GM12878 (cell line): Measurements from ENCODE around the gene SIKE1. TPM values are rescaled to one million over a fixed set of nuclear protein-coding genes. Genes with fewer than 3 reads are reported as not detected.

Experiments used
- ATAC-seq: fragments of 200-7000 bp; cut with Tn5 transposase; 3 replicates; pipeline ENCODE4 v1.9.1; 2020; ENCODE audit warnings: mild to moderate bottlenecking, moderate library complexity
- Bru-seq: library from RNA; stranded (reverse); fragments of 400-500 nt; gene quantifications from one replicate; lab custom pipeline; 2021; lab: Mats Ljungman, UMichigan
- BruChase-seq, 2 experiments: library from RNA; stranded (reverse); fragments of 400-500 nt; gene quantifications; one replicate each; lab custom pipeline; 2021; lab: Mats Ljungman, UMichigan
- BruUV-seq: library from RNA; stranded (reverse); fragments of 400-500 nt; replicated peaks from 2 replicates; lab custom pipeline; 2021; lab: Mats Ljungman, UMichigan
- CTCF ChIA-PET: fragments of 300-600 bp; sonication (Branson Sonifier 250); formaldehyde crosslinking; extraction: SDS; loops from one replicate; lab custom pipeline; 2021; ENCODE audit warnings: inconsistent platforms; lab: Yijun Ruan, JAX
- POLR2A ChIA-PET: fragments of 350-600 bp; formaldehyde crosslinking; extraction: SDS; loops from one replicate; lab custom pipeline; 2021; ENCODE audit warnings: inconsistent platforms; lab: Charles Lee
- RAD21 ChIA-PET: fragments of 300-600 bp; sonication (Branson Sonifier 250); formaldehyde crosslinking; loops from one replicate; lab custom pipeline; 2023; ENCODE audit warnings: antibody characterized with exemption; ENCODE audit not compliant: unreplicated experiment; lab: Charles Lee
- SMC1A ChIA-PET: fragments of 300-600 bp; sonication (Branson Sonifier 250); formaldehyde crosslinking; loops from one replicate; lab custom pipeline; 2023; ENCODE audit not compliant: unreplicated experiment, uncharacterized antibody; lab: Charles Lee
- DNase-seq: peaks from one replicate; pipeline ENCODE4 v3.0.0-alpha.2; 2011; ENCODE audit warnings: low read depth, low spot score
- FAIRE-seq: peaks from 3 replicates; lab custom pipeline; 2011; peaks lifted over from hg19 to GRCh38; lab: Jason Lieb, UNC
- H2AFZ ChIP-seq: 2 replicates; pipeline ENCODE4 v1.6.0; 2011; ENCODE audit warnings: low read depth, low read length, control low read depth; ENCODE audit not compliant: control insufficient read depth
- H3K27ac ChIP-seq: 2 replicates; pipeline ENCODE4 v1.5.1; 2011; ENCODE audit warnings: control low read depth; ENCODE audit not compliant: control insufficient read depth, insufficient read depth
- H3K27me3 ChIP-seq, 2 experiments: replicated peaks in 1 of 2; 2 replicates each; pipeline versions ENCODE4 v1.6.0 to v1.6.1; 2011; ENCODE audit warnings: low read length in 1 of 2; ENCODE audit not compliant: control insufficient read depth in 2 of 2, insufficient read depth in 2 of 2
- H3K36me3 ChIP-seq, 2 experiments: 2 replicates each; pipeline ENCODE4 v1.5.1; 2011; ENCODE audit warnings: low read length in 1 of 2; ENCODE audit not compliant: control insufficient read depth in 2 of 2, insufficient read depth in 2 of 2
- H3K4me1 ChIP-seq: 2 replicates; pipeline ENCODE4 v1.6.1; 2011; ENCODE audit warnings: mild to moderate bottlenecking, low read length, moderate library complexity, mixed read lengths; ENCODE audit not compliant: control insufficient read depth, insufficient read depth
- H3K4me2 ChIP-seq: 2 replicates; pipeline ENCODE4 v1.6.0; 2011; ENCODE audit warnings: control low read depth; ENCODE audit not compliant: control insufficient read depth, insufficient read depth
- H3K4me3 ChIP-seq: fragments of 200-600 bp; sonication (generic); 2 replicates; pipeline ENCODE4 v1.5.1; 2016
- H3K79me2 ChIP-seq: 2 replicates; pipeline ENCODE4 v1.6.0; 2011; ENCODE audit warnings: low read length; ENCODE audit not compliant: control insufficient read depth, insufficient read depth
- H3K9ac ChIP-seq: 2 replicates; pipeline ENCODE4 v1.8.0; 2011; ENCODE audit warnings: low read length, control low read depth, mixed read lengths; ENCODE audit not compliant: control insufficient read depth, insufficient read depth
- H3K9me3 ChIP-seq: replicated peaks from 3 replicates; pipeline ENCODE4 v1.5.1; 2011; ENCODE audit warnings: mild to moderate bottlenecking, low read length; ENCODE audit not compliant: control insufficient read depth, insufficient read depth
- H4K20me1 ChIP-seq: 2 replicates; pipeline ENCODE4 v1.6.0; 2011; ENCODE audit not compliant: control insufficient read depth, insufficient read depth
- CBX5 ChIP-seq: sonication (generic); IDR thresholded peaks from 2 replicates; pipeline ENCODE4 v1.6.1; 2016; ENCODE audit warnings: low read depth, moderate library complexity, mild to moderate bottlenecking, inconsistent platforms
- CHD4 ChIP-seq: fragments of 200-600 bp; sonication (generic); IDR thresholded peaks from 2 replicates; pipeline ENCODE4 v1.6.1; 2016; ENCODE audit warnings: mild to moderate bottlenecking
- FOXM1 ChIP-seq: IDR thresholded peaks from 2 replicates; pipeline ENCODE4 v1.6.1; 2012; ENCODE audit warnings: low read depth, mild to moderate bottlenecking, inconsistent platforms, low read length, moderate library complexity
- GABPA ChIP-seq: IDR thresholded peaks from 2 replicates; pipeline ENCODE4 v1.6.1; 2014; ENCODE audit warnings: antibody characterized with exemption, low read depth, mild to moderate bottlenecking, inconsistent platforms
- IKZF1 ChIP-seq: fragments of 450-650 bp; conservative IDR thresholded peaks from 2 replicates; pipeline ENCODE4 v1.6.1; 2017; ENCODE audit warnings: antibody characterized with exemption, mild to moderate bottlenecking
- KDM1A ChIP-seq: fragments of 200-600 bp; sonication (generic); IDR thresholded peaks from 2 replicates; pipeline ENCODE4 v1.6.1; 2016; ENCODE audit warnings: borderline replicate concordance
- LARP7 ChIP-seq: fragments of 450-650 bp; IDR thresholded peaks from 2 replicates; pipeline ENCODE4 v1.6.1; 2017; ENCODE audit warnings: mild to moderate bottlenecking
- MAX ChIP-seq: IDR thresholded peaks from 2 replicates; pipeline ENCODE4 v1.6.1; 2012; ENCODE audit warnings: low read depth, low read length, improper control_type of control experiment
- NR2F1 ChIP-seq: fragments of 450-650 bp; conservative IDR thresholded peaks from 2 replicates; pipeline ENCODE4 v1.6.1; 2017; ENCODE audit warnings: mild to moderate bottlenecking
- PML ChIP-seq: IDR thresholded peaks from 2 replicates; pipeline ENCODE4 v1.6.1; 2012; ENCODE audit warnings: low read length, inconsistent platforms
- POLR2AphosphoS2 ChIP-seq: IDR thresholded peaks from 2 replicates; pipeline ENCODE4 v1.6.1; 2011; ENCODE audit warnings: low read depth, mild to moderate bottlenecking, low read length, improper control_type of control experiment, moderate library complexity
- PRDM15 ChIP-seq: fragments of 450-650 bp; formaldehyde crosslinking; IDR thresholded peaks from 2 replicates; pipeline ENCODE4 v1.4.0; 2020; ENCODE audit warnings: mild to moderate bottlenecking, moderate library complexity
- SPI1 ChIP-seq: IDR thresholded peaks from 2 replicates; pipeline ENCODE4 v1.6.1; 2011; ENCODE audit warnings: low read depth, mild to moderate bottlenecking, low read length, moderate library complexity, borderline replicate concordance; ENCODE audit not compliant: insufficient read depth
- ZNF207 ChIP-seq: fragments of 450-650 bp; IDR thresholded peaks from 2 replicates; pipeline ENCODE4 v1.6.1; 2014; ENCODE audit warnings: antibody characterized with exemption, mild to moderate bottlenecking, borderline replicate concordance
- WGBS: methylation state at CpG from one replicate; pipeline ENCODE4 v1.1.6; 2016; ENCODE audit warnings: low lambda C conversion rate; ENCODE audit not compliant: insufficient replicate concordance, insufficient coverage; ENCODE audit errors: missing lambda C conversion rate; 5-methylcytosine and 5-hydroxymethylcytosine counted together
- in situ Hi-C: fragments of 300-500 bp; cut with MboI; formaldehyde crosslinking; loops from 9 replicates; pipeline ENCODE4 v1.14.3; 2018; ENCODE audit warnings: mixed read lengths
- intact Hi-C: fragments of 100-400 bp; cut with micrococcal nuclease; formaldehyde crosslinking; loops from one replicate; pipeline ENCODE4 v1.14.2; 2022; ENCODE audit not compliant: unreplicated experiment
- long read RNA-seq, 2 experiments: library from polyadenylated mRNA; unstranded; transcript quantifications; one replicate each; pipeline ENCODE4 v2.0.0, GENCODE V29; 2019 to 2020
- polyA minus RNA-seq, 3 experiments: library from RNA; depleted of rRNA, polyadenylated mRNA; stranded (reverse); fragments of >200 nt; gene quantifications; 2 replicates each; pipeline ENCODE4 v1.2.3, GENCODE V29; 2011
- polyA plus RNA-seq, 11 experiments: library from polyadenylated mRNA; depleted of rRNA in 4 of 11; unstranded in 6 of 11; stranded (reverse) in 5 of 11; fragments of >200 nt; fragmentation: Nextera tagmentation in 4 of 11; fragmentation: Illumina TruSeq in 1 of 11; extraction: Ambion mirVana in 4 of 11; extraction: Trizol in 1 of 11; gene quantifications; 1 replicate in 1 of 11; 2 replicates in 10 of 11; pipeline versions ENCODE4 v1.2.1 to v1.2.3, GENCODE V29; 2011 to 2016; ENCODE audit warnings: inconsistent platforms in 2 of 11, missing spikeins in 2 of 11, low read depth in 1 of 11
- total RNA-seq, 4 experiments: library from RNA; depleted of rRNA in 3 of 4; stranded (reverse); fragments of >200 nt in 3 of 4; fragmentation: Illumina TruSeq in 1 of 4; extraction: Trizol in 1 of 4; gene quantifications; 2 replicates each; pipeline versions ENCODE4 v1.2.1 to v1.2.3, GENCODE V29; 2013 to 2021

Gene SIKE1
- total RNA-seq (2013; cell fraction: nucleolus; rRNA removed): 46.3 and 57.4 TPM in 2 replicates
- total RNA-seq (2014; rRNA removed) (67.0 and 71.3 TPM in 2 replicates), total RNA-seq (2014; rRNA removed; fragmentation: Illumina TruSeq; extraction: Trizol) (34.3 and 35.6 TPM in 2 replicates), total RNA-seq (2021) (43.3 and 45.1 TPM in 2 replicates), polyA plus RNA-seq (2011; rRNA removed) (47.7 and 78.7 TPM in 2 replicates), polyA plus RNA-seq (2014; fragmentation: Illumina TruSeq; extraction: Trizol) (23.3 and 27.7 TPM in 2 replicates), polyA plus RNA-seq (2014; fragmentation: Nextera tagmentation; extraction: Ambion mirVana) (10 to 100 TPM; 10.4 to 12.8 TPM), polyA plus RNA-seq (2014; rRNA removed) (51.6 and 55.3 TPM in 2 replicates), polyA plus RNA-seq (2016; fragmentation: Nextera tagmentation; extraction: Ambion mirVana) (10 to 100 TPM; 59.0 to 60.3 TPM), polyA minus RNA-seq (2011; rRNA and poly(A)+ RNA removed) (37.4 and 48.7 TPM in 2 replicates), Bru-seq, nascent RNA (percentile 91 among the genes with signal in this experiment), BruChase-seq, experiment 1, labeled RNA remaining after a 6-hour chase (percentile 96 among the genes with signal in this experiment), BruChase-seq, experiment 2, labeled RNA remaining after a 2-hour chase (percentile 96 among the genes with signal in this experiment)
- polyA plus RNA-seq (2011; ENCODE audit: low read depth): 24.4 TPM
- polyA plus RNA-seq (2011; cell fraction: cytosol; rRNA removed): 25.1 and 46.3 TPM in 2 replicates
- 30.5 and 31.1 TPM in 2 replicates for polyA plus RNA-seq (2011; cell fraction: nucleus; rRNA removed)
- polyA plus RNA-seq (2012): 36.9 and 42.6 TPM in 2 replicates
- 11.4 and 22.7 TPM in 2 replicates for polyA minus RNA-seq (2011; cell fraction: cytosol; rRNA and poly(A)+ RNA removed)
- 24.5 and 46.3 TPM in 2 replicates for polyA minus RNA-seq (2011; cell fraction: nucleus; rRNA and poly(A)+ RNA removed)
- long read RNA-seq, experiment 1, full-length matches to known transcripts: 23 of 25 reads
- long read RNA-seq, experiment 1, partial matches to known transcripts: 1 of 25 reads
- long read RNA-seq, experiment 1, other reads (novel, unspliced or antisense): 1 of 25 reads
- long read RNA-seq, experiment 2, full-length matches to known transcripts: 89 of 113 reads
- long read RNA-seq, experiment 2, partial matches to known transcripts: 6 of 113 reads
- long read RNA-seq, experiment 2, other reads (novel, unspliced or antisense): 18 of 113 reads

- intact Hi-C loops (loop anchor here (1.0 kb wide), 1 partner anchor 22 kb away; no protein-coding TSS in a partner anchor), in situ Hi-C loops (no loop called here)
- Histone ChIP-seq H3K27me3 (no peaks in the 10 kb centered on the region), H2AFZ (peak within 1 kb of the TSS; percentile 99), H4K20me1 (no peaks in the 10 kb centered on the region), H3K79me2 (peaks cover 17% of the 10 kb centered on the region), H3K9me3 (no peaks in the 10 kb centered on the region), H3K27ac (peak within 1 kb of the TSS; percentile 91), H3K9ac (peak within 1 kb of the TSS; percentile 94), H3K4me2 (peak within 1 kb of the TSS; percentile 89), H3K36me3 (peaks cover 0 to 11% of the 10 kb centered on the region in 2 experiments; a peak in 1 of 4 replicates), H3K4me1 (no peaks in the 10 kb centered on the region; the same call in 1 of the 2 replicates), H3K4me3 (peak within 1 kb of the TSS; percentile 87)
- BruUV-seq: TSS peak; percentile 94
- FAIRE-seq (peak; percentile 97), ATAC-seq (peak; percentile 100), DNase-seq (peak; percentile 80)
- SMC1A ChIA-PET: interaction anchor here (0.6 to 3.1 kb wide), 6 partner anchors 7 to 293 kb away, joined by 3 to 12 read pairs (median 3); partner anchors contain the start of gene NRAS
- RAD21 ChIA-PET: interaction anchor here (0.7 to 1.3 kb wide), 3 partner anchors 8 to 65 kb away, joined by 3 to 4 read pairs (median 4); no protein-coding TSS in a partner anchor
- POLR2A ChIA-PET: interaction anchor here (1.0 to 2.4 kb wide), 4 partner anchors 25 to 199 kb away, joined by 3 to 15 read pairs (median 5); partner anchors contain the start of genes BCAS2 and NRAS
- WGBS: 19% methylated on average over 53 of the region's 53 CpGs
- CTCF ChIA-PET: interaction anchor here (0.7 to 1.3 kb wide), 2 partner anchors 27 to 109 kb away, joined by 3 to 4 read pairs; no protein-coding TSS in a partner anchor
- TF ChIP-seq IKZF1 (peak; percentile 72), POLR2AphosphoS2 (peak; percentile 85), PRDM15 (CRISPR knock-in tag) (no peak), CHD4 (no peak), PML (peak; percentile 75; the same call in 1 of the 2 replicates), ZNF207 (peak; percentile 73; the same call in 1 of the 2 replicates), NR2F1 (peak; percentile 98), SPI1 (no peak), KDM1A (no peak), CBX5 (no peak), GABPA (peak; percentile 87), FOXM1 (no peak), LARP7 (peak; percentile 61), MAX (peak; percentile 76)
Measured at GRCh38 chr1:114780344-114781226, at the start of gene SIKE1. TSS of gene SIKE1 (minus strand) at chr1:114780685. CDS start at chr1:114780607, 78 bp downstream.
